Measurements from ENCODE around the gene SARDH. TPM values are rescaled to one million over a fixed set of nuclear protein-coding genes. Genes with fewer than 3 reads are reported as not detected.

Gene SARDH
- total RNA-seq, 1 experiment from 2014 or later: not detected

DNA sequence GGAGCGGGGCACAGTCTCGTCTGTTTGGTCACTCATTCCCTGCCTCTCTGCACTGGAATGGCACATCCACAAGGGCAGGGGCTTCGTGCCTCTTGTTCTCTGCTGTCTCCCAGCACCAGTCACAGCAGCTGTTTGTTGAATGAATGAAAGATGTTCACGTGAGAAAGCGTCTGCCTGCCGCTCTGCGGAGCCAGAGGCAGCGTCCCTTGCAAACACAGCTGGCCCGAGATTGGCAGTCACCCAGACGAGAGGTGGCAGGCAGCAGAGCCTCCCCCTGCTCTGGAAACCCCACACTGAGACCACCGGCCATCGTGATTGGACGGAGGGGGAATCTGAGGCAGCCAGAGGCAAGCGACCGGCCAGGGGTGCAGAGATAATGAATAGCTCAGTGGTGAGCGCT lies 123.0 kb downstream of the SARDH start:
- no peaks in the 10 kb centered on the region for H3K4me1 Mint-ChIP-seq (ENCODE audit: low read depth, unreplicated experiment)
- no peak overlapping the region for H3K27ac Mint-ChIP-seq (ENCODE audit: unreplicated experiment)
- H3K36me3 Mint-ChIP-seq (ENCODE audit: insufficient read depth, unreplicated experiment): no peaks in the 10 kb centered on the region
- no peak for TF ChIP-seq CTCF (IDR thresholded peaks at IDR 0.05; ENCODE audit: unreplicated experiment)
- H3K27me3 Mint-ChIP-seq (ENCODE audit: unreplicated experiment): peaks cover 100% of the 10 kb centered on the region
- no peak overlapping the region for H3K4me3 Mint-ChIP-seq (ENCODE audit: low read depth, unreplicated experiment)
- no peaks in the 10 kb centered on the region for H3K9me3 Mint-ChIP-seq (ENCODE audit: low read depth, unreplicated experiment)
- no TSS peak for BruUV-seq (replicated peaks)
- CTCF ChIA-PET: no interaction called here
- intact Hi-C loops (cut with micrococcal nuclease; ENCODE audit: unreplicated experiment): no loop called here
- no peak for DNase-seq

DNA sequence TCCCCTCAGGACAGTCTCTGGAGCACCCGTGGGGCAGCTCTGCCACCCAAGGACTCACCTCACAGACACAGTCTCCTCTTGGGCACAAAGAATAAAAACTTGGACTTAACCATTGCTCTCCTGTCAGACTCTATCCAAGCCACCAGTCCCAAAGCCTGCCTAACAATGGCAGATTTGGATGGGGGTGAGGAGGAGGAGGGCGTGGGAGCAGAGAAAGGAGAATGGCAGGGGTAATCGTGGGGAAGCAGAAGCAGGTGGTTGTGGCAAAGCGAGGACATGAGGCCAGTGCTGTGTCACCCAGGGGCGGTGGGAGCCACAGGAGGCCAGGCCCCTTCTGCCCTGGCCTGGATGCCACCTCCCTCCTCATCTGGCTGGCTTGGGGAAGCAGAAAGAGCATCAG lies 123.5 kb downstream of the SARDH start:
- H3K4me3 Mint-ChIP-seq (ENCODE audit: low read depth, unreplicated experiment): no peak overlapping the region
- H3K36me3 Mint-ChIP-seq (ENCODE audit: insufficient read depth, unreplicated experiment): no peaks in the 10 kb centered on the region
- BruUV-seq (replicated peaks): no TSS peak
- intact Hi-C loops (cut with micrococcal nuclease; ENCODE audit: unreplicated experiment): no loop called here
- H3K27me3 Mint-ChIP-seq (ENCODE audit: unreplicated experiment): peaks cover 95% of the 10 kb centered on the region
- no peak for TF ChIP-seq CTCF (IDR thresholded peaks at IDR 0.05; ENCODE audit: unreplicated experiment)
- no peaks in the 10 kb centered on the region for H3K9me3 Mint-ChIP-seq (ENCODE audit: low read depth, unreplicated experiment)
- CTCF ChIA-PET: no interaction called here
- DNase-seq: no peak
- no peaks in the 10 kb centered on the region for H3K4me1 Mint-ChIP-seq (ENCODE audit: low read depth, unreplicated experiment)
- no peak overlapping the region for H3K27ac Mint-ChIP-seq (ENCODE audit: unreplicated experiment)

DNA sequence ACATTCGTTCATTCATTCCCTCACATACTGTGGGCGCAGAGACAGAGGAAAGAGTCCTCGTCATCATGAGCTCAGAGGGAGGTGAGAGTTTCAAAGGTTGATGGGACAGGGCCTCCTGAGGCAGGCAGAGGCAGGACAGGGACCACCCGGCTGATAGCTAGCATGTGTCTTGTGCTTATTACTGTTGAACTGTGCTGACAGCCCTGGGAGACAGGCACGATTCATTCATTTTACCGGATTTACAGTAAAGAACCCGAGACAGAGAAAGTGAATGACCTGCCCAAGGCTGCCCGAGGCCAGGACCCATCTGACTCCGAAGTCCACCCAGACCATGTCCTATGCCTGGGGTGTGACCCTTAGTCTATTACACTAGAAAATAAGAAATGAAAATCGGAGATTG lies 124.1 kb downstream of the SARDH start:
- H3K27ac Mint-ChIP-seq (ENCODE audit: unreplicated experiment): no peak overlapping the region
- no peak overlapping the region for H3K4me3 Mint-ChIP-seq (ENCODE audit: low read depth, unreplicated experiment)
- TF ChIP-seq CTCF (IDR thresholded peaks at IDR 0.05; ENCODE audit: unreplicated experiment): no peak
- intact Hi-C loops (cut with micrococcal nuclease; ENCODE audit: unreplicated experiment): no loop called here
- no peak for DNase-seq
- H3K9me3 Mint-ChIP-seq (ENCODE audit: low read depth, unreplicated experiment): no peaks in the 10 kb centered on the region
- H3K36me3 Mint-ChIP-seq (ENCODE audit: insufficient read depth, unreplicated experiment): no peaks in the 10 kb centered on the region
- CTCF ChIA-PET: no interaction called here
- no peaks in the 10 kb centered on the region for H3K4me1 Mint-ChIP-seq (ENCODE audit: low read depth, unreplicated experiment)
- BruUV-seq (replicated peaks): no TSS peak
- H3K27me3 Mint-ChIP-seq (ENCODE audit: unreplicated experiment): peaks cover 89% of the 10 kb centered on the region

Other genes with a start within 250 kb of the SARDH start
- not detected in 2 replicates for gene MYMK, start 213.4 kb downstream of the SARDH start, total RNA-seq (2022)
- gene ADAMTSL2, start 203.6 kb downstream of the SARDH start, total RNA-seq (2022): 0.14 TPM in 1 of 2 replicates, not detected in the other
- not detected in 2 replicates for gene FAM163B, start 129.0 kb downstream of the SARDH start, total RNA-seq (2022)
- gene DBH, start 102.0 kb downstream of the SARDH start, total RNA-seq (2022): not detected in 2 replicates